HG03025 (cell line): Measurements from ENCODE around the gene PHLPP1.

ENCODE experiments used
- ATAC-seq: cut with Tn5 transposase; IDR thresholded peaks from one replicate; pipeline ENCODE4 v1.9.1; 2021; ENCODE audit warnings: mild to moderate bottlenecking, moderate library complexity; ENCODE audit not compliant: unreplicated experiment, low FRiP score

The PHLPP1 gene

GRCh38 chr18:62717169-62717924, 2.0 kb downstream of the PHLPP1 start:
- ATAC-seq: no peak

- ATAC-seq: no peak
These were observed 2.8 kb downstream of the PHLPP1 start for GRCh38 chr18:62717925-62718800.

DNA sequence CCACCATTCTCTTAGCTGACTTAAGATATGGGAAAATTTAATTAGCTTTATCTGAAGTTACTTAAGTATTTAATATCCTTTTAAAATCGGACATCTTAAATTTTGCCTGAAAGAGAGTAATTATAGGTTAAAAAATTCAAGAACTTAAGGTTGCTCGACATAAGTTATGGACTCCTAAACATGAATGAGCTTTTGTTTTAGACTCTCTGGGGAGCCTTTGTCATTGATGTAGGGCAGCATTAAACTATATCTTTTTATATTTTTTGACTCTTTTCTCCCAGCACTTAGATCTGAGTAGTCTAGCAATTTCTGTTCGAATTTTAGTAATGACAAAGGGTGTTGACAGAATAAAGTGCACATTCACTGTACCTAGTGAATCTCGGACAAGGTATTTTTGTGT, 4.7 kb downstream of the PHLPP1 start:
- no peak for ATAC-seq

- no peak for ATAC-seq
These were observed 5.6 kb downstream of the PHLPP1 start for GRCh38 chr18:62720766-62721613.

DNA sequence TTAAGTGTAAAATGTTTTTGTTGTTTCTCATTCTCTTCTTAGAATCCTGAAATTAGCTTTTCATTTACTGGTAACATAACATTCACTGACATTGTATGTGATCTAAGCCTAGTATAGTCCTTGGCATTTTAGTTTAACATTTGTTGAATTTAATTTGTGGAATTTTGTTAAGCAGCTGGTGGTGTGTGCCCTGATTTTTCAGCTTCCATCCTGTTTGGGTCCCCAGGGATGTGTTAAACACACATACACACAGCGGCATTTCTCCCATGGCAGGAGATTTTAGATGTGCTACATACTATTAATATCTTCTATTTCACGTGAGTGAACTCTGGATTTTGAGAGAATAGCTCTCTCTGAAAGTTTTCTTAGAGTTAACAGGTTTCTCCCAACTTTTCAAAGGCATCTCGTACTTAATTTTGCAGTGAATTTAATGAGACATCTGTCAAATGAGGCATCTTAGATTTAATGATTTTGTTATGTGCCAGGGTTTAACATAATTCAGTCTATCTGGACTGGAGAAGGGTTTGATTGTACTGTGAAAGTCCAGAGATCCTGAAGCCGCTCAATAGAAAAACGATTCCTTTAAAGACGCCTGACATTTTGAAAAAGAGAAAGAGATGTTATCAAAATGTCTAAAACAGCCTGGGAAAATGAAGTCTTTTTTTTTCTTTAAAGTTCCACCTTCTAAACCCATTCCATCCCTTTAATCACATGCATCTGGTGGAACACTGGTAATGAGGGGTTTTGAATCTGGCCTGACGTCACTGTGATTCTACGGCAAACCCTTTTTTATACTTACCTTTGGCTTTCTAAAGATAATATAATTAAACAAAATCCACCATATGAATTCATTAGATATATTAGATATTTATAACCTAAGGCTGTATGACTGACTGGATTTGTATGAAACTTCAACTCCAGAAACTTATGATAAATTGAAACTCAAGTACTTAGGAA, 6.8 kb downstream of the PHLPP1 start:
- no peak for ATAC-seq

- ATAC-seq: no peak
These were observed 8.4 kb downstream of the PHLPP1 start for GRCh38 chr18:62723666-62724281.

- no peak for ATAC-seq
These were observed 10.6 kb downstream of the PHLPP1 start for GRCh38 chr18:62725896-62726295.

DNA sequence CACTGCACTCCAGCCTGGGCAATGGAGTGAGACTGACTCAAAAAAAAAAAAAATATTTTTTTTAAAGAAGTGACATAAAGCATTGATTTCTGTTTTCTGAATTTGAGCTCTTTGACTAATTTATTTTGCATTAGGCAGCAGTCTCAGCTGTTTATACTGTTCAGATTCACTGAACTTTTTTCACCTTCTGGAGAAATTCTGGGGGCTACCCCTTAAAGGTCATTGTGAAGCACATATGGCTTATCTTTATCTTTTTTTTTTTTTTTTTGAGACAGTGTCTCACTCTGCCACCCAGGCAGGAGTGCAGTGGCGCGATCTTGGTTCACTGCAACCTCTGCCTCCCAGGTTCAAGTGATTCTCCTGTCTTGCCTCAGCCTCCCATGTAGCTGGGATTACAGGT, 12.9 kb downstream of the PHLPP1 start:
- no peak for ATAC-seq

DNA sequence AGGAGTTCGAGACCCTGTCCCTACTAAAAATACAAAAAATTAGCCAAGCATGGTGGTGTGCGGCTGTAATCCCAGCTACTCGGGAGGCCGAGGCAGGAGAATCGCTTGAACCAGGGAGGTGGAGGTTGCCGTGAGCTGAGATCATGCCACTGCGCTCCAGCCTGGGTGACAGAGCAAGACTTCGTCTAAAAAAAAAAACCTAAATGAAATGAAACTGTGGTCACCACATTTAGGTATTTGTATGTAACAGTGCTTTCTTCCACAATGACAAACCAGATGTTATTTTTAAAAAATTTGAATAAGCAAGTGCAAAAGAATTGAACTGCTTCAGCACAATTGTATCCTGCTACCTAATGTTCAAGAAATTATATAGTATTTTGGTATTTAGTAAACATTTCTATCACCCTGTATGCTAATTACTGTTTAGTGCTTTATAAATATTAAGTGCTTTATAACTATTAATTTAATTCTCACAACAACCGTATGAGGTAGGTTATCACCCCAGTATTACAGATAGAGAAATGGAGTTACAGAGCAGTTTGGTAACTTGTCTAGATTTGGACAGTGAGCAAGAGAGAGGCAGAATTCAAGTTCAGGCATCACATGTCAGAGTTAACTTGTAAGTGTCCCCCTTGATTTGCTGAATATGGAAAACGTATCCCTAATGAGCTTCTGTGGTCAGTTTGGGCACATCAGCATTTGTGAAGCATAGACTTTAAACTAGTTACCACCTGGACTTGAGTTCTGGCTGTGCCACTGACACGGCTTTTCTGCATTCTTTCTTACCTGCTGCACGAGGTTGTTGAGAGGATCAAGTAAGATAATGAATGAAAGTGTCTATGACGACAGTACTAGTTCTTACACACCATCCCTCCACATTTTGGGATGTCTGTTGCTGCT, 14.4 kb downstream of the PHLPP1 start:
- peak; percentile 71 for ATAC-seq

- ATAC-seq: no peak
These were observed 15.6 kb downstream of the PHLPP1 start for GRCh38 chr18:62730941-62731340.

- no peak for ATAC-seq
These were observed 17.3 kb downstream of the PHLPP1 start for GRCh38 chr18:62732617-62733016.

GRCh38 chr18:62734290-62734689, 18.9 kb downstream of the PHLPP1 start:
- no peak for ATAC-seq

GRCh38 chr18:62735387-62735786, 20.0 kb downstream of the PHLPP1 start:
- ATAC-seq: no peak

GRCh38 chr18:62736077-62736855, 20.9 kb downstream of the PHLPP1 start:
- ATAC-seq: no peak

- no peak for ATAC-seq
These were observed 22.0 kb downstream of the PHLPP1 start for GRCh38 chr18:62737241-62737873.

GRCh38 chr18:62738639-62739038, 23.3 kb downstream of the PHLPP1 start:
- no peak for ATAC-seq

- ATAC-seq: no peak
These were observed 24.6 kb downstream of the PHLPP1 start for GRCh38 chr18:62739911-62740310.
